ENCODE measurements around the gene GRK5. TPM values are rescaled to one million over a fixed set of nuclear protein-coding genes. Genes with fewer than 3 reads are reported as not detected.

Gene GRK5
- total RNA-seq, 1 donor = 1.8 TPM

GRCh38 chr10:119211176-119211575 lies 3.8 kb downstream of the GRK5 start:
- Histone ChIP-seq H3K79me2 (ENCODE audit: insufficient read depth, low read length) (peaks cover 4% of the 10 kb centered on the region), H3K27ac (ENCODE audit: low read depth, low read length) (peak overlapping the region; percentile 43), H3K4me2 (ENCODE audit: insufficient read depth, low read length) (peak overlapping the region; percentile 17), H3K27me3 (ENCODE audit: insufficient read depth, low read length) (no peaks in the 10 kb centered on the region), H3K4me1 (ENCODE audit: insufficient read depth, low read length) (peaks cover 37% of the 10 kb centered on the region), H3K9me3 (ENCODE audit: low read depth, low read length) (no peaks in the 10 kb centered on the region), H2AFZ (ENCODE audit: low read length) (no peak overlapping the region), H4K20me1 (ENCODE audit: insufficient read depth, low read length) (no peaks in the 10 kb centered on the region), H3K4me3 (ENCODE audit: insufficient read depth, low read length) (no peak overlapping the region), H3K36me3 (ENCODE audit: insufficient read depth, low read length) (no peaks in the 10 kb centered on the region)
- peak; percentile 55 for DNase-seq (ENCODE audit: insufficient read length, low spot score, missing footprints)
- no peak for TF ChIP-seq CTCF (IDR thresholded peaks at IDR 0.05; ENCODE audit: extremely low read depth, low read depth, low read length)

- peak overlapping the region; percentile 18 for H2AFZ ChIP-seq (ENCODE audit: low read length)
- H3K27me3 ChIP-seq (ENCODE audit: insufficient read depth, low read length) = no peaks in the 10 kb centered on the region
- peak overlapping the region; percentile 43 for H3K27ac ChIP-seq (ENCODE audit: low read depth, low read length)
- H3K9me3 ChIP-seq (ENCODE audit: low read depth, low read length) = no peaks in the 10 kb centered on the region
- no peaks in the 10 kb centered on the region for H3K36me3 ChIP-seq (ENCODE audit: insufficient read depth, low read length)
- no peaks in the 10 kb centered on the region for H4K20me1 ChIP-seq (ENCODE audit: insufficient read depth, low read length)
- no peak overlapping the region for H3K4me3 ChIP-seq (ENCODE audit: insufficient read depth, low read length)
- peak; percentile 58 for DNase-seq (ENCODE audit: insufficient read length, low spot score, missing footprints)
- no peak for TF ChIP-seq CTCF (IDR thresholded peaks at IDR 0.05; ENCODE audit: extremely low read depth, low read depth, low read length)
- H3K79me2 ChIP-seq (ENCODE audit: insufficient read depth, low read length) = peaks cover 4% of the 10 kb centered on the region
- H3K4me1 ChIP-seq (ENCODE audit: insufficient read depth, low read length) = peaks cover 33% of the 10 kb centered on the region
- H3K4me2 ChIP-seq (ENCODE audit: insufficient read depth, low read length) = peak overlapping the region; percentile 12
These were observed 4.5 kb downstream of the GRK5 start for GRCh38 chr10:119211625-119212441.

GRCh38 chr10:119215371-119215770 lies 8.0 kb downstream of the GRK5 start:
- Histone ChIP-seq H3K36me3 (ENCODE audit: insufficient read depth, low read length) (no peaks in the 10 kb centered on the region), H3K4me2 (ENCODE audit: insufficient read depth, low read length) (no peak overlapping the region), H2AFZ (ENCODE audit: low read length) (no peak overlapping the region), H3K4me1 (ENCODE audit: insufficient read depth, low read length) (peaks cover 14% of the 10 kb centered on the region), H3K27ac (ENCODE audit: low read depth, low read length) (no peak overlapping the region), H3K79me2 (ENCODE audit: insufficient read depth, low read length) (no peaks in the 10 kb centered on the region), H3K9me3 (ENCODE audit: low read depth, low read length) (no peaks in the 10 kb centered on the region), H3K4me3 (ENCODE audit: insufficient read depth, low read length) (no peak overlapping the region), H4K20me1 (ENCODE audit: insufficient read depth, low read length) (no peaks in the 10 kb centered on the region), H3K27me3 (ENCODE audit: insufficient read depth, low read length) (no peaks in the 10 kb centered on the region)
- DNase-seq (ENCODE audit: insufficient read length, low spot score, missing footprints) = no peak
- no peak for TF ChIP-seq CTCF (IDR thresholded peaks at IDR 0.05; ENCODE audit: extremely low read depth, low read depth, low read length)

- Histone ChIP-seq H3K79me2 (ENCODE audit: insufficient read depth, low read length) (no peaks in the 10 kb centered on the region), H2AFZ (ENCODE audit: low read length) (no peak overlapping the region), H3K36me3 (ENCODE audit: insufficient read depth, low read length) (no peaks in the 10 kb centered on the region), H3K4me3 (ENCODE audit: insufficient read depth, low read length) (no peak overlapping the region), H3K4me2 (ENCODE audit: insufficient read depth, low read length) (no peak overlapping the region), H3K27me3 (ENCODE audit: insufficient read depth, low read length) (no peaks in the 10 kb centered on the region), H3K27ac (ENCODE audit: low read depth, low read length) (no peak overlapping the region), H3K4me1 (ENCODE audit: insufficient read depth, low read length) (peaks cover 10% of the 10 kb centered on the region), H3K9me3 (ENCODE audit: low read depth, low read length) (no peaks in the 10 kb centered on the region), H4K20me1 (ENCODE audit: insufficient read depth, low read length) (no peaks in the 10 kb centered on the region)
- no peak for DNase-seq (ENCODE audit: insufficient read length, low spot score, missing footprints)
- no peak for TF ChIP-seq CTCF (IDR thresholded peaks at IDR 0.05; ENCODE audit: extremely low read depth, low read depth, low read length)
These were observed 8.8 kb downstream of the GRK5 start for GRCh38 chr10:119216127-119216526.
